GM12874 (cell line): ENCODE measurements around the gene NCKAP5.

ENCODE experiments used
- CTCF ChIP-seq: IDR thresholded peaks from 2 replicates; pipeline ENCODE4 v1.5.1; 2011; ENCODE audit warnings: low read depth, mild to moderate bottlenecking, control low read depth, low read length, moderate library complexity; ENCODE audit not compliant: insufficient read depth

The NCKAP5 gene

GRCh38 chr2:133248264-133248663 is 320.0 kb downstream of the NCKAP5 start:
- no peak for TF ChIP-seq CTCF

- no peak for TF ChIP-seq CTCF
Observed at GRCh38 chr2:133247631-133248030, 320.6 kb downstream of the NCKAP5 start.

GRCh38 chr2:133241224-133241571 is 327.1 kb downstream of the NCKAP5 start:
- no peak for TF ChIP-seq CTCF

- TF ChIP-seq CTCF = no peak
Observed at GRCh38 chr2:133240491-133241223, 327.6 kb downstream of the NCKAP5 start.

GRCh38 chr2:133235968-133236367 is 332.3 kb downstream of the NCKAP5 start:
- no peak for TF ChIP-seq CTCF

- TF ChIP-seq CTCF = no peak
Observed at GRCh38 chr2:133232556-133232955, 335.7 kb downstream of the NCKAP5 start.

GRCh38 chr2:133231264-133231663 is 337.0 kb downstream of the NCKAP5 start:
- TF ChIP-seq CTCF = no peak
